Smooth muscle cell of the brain vasculature (primary cell): ENCODE measurements around the gene KRTAP5-6.
"Not testable (repeated sequence)": the region's sequence is repeated elsewhere in the genome, so short reads cannot be mapped to it uniquely, and the experiment has no call there.

Experiments
- DNase-seq: peaks from one replicate; pipeline ENCODE4 v3.0.0-alpha.2; 2012; ENCODE audit warnings: low read depth, low spot score

KRTAP5-6 gene

DNA sequence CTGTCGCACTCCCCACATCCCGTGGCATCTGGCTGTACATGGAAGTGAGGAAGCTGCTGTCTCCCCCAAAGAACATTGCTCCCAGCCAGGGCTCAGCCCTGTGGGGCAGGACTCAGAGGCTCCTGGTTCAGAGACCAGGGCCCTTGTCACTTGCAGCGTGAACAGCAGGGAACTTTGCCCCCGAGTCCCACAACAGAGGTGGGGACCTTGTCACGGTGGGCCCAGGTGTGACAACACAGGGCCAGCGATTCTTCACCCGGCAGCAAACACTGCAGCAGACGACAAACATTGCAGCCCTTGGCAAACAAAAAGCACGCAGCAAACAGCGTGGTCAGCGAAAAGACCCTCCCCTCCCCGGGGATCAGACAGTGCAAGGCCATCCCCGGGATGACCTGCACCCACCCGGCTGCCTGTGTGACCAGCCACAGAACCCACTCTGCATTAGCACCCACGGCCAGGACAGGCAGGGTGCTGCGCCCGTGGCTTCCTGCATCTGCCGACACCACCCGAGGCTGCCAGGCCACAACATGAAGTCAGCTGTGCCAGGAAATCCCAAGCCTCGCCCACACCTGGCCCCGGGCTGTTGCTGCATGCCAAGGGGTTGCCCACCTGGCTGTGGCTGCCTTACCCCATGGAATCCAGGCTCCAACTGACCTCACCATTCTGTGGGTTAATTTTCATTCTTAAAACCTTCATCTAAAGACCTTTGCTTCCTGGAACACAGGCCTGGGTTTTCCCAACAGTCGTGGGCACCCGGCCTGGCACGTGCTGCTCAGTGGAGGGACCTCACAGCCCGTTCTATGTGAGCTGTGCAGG, 35.3 kb upstream of the KRTAP5-6 start:
- DNase-seq: not testable (repeated sequence)

DNA sequence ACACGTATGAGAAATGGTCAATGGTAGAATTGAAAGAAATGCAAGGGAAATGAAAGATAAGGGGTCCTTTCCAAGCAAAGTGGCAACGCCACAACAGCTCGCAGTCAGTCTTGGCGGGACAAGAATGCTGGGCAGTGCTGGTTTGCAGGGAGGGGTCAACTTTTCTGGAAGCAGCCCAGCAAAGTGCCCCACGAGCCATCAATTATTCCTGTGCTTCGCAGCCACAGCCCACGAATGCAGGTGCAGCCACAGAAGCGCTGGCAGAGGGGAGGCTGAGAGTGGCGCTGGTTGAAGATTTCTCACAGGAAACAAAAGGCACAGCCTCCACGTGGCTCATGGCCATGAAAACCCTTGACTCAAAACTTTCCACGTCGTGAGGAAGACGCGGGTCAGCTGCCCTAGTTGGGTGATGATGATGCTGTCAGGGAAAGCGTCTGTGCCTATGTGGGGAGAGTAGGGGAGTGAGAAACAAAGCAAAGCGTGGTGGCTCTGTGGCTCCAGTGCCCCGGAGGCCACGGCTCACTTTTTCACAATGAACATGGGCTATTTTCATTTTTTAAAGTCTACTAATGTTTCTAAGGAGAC, 34.2 kb upstream of the KRTAP5-6 start:
- DNase-seq: not testable (repeated sequence)

DNA sequence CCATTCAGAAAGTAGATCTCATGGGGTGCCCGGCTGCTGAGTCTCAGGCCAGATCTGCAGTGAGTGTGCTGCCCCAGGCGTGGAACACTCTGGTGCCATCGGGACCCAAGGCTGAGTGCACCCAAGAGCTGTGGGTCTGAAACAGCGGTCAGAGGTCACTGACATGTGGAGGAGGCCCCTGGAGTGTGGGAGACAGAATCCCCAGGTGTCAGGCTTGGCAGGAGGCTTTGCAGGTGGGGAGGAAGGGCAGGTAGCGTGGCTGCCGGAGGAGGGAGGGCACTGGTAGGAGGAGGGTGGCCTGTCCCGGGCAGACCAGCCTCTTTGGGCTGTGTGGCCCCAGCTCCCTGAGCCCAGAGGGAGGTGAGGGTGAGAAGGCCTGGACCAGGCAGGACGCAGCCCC, 31.7 kb upstream of the KRTAP5-6 start:
- DNase-seq: no peak

DNA sequence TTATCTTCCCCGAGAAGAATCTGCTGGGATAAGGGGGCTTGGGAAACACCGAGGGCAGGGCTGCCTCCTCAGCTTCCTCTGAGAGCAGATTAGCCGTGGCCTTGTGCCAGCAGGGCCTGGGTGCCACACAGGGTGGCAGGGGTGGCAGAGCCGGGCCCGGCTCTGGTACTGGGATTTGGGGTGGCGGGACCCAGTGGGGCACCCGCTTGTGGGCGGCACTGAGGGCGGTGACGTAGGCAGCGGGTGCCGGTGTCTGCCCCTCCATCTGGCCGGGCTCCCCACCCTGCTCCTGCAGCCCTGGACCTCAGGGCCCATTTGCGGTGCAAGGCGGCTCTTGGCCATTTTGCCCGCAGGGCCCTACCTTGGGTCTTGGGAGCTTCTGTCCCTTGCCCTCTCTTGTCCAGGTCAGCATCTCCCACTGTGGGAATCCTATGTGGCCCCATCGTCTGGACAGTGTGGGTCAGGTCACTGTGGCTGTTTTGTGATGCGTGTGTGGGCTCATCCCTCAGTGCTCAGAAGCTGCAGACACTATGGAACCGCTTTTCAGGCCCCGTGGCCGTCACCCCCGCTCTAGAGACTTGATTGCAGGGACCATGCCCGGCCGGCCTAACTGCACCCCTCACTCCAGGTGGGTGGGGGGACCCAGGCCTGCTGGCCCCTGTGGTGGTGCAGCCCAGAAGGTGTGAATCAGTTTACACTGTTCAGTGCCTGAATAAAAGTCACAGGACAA, 29.7 kb upstream of the KRTAP5-6 start:
- no peak for DNase-seq

DNA sequence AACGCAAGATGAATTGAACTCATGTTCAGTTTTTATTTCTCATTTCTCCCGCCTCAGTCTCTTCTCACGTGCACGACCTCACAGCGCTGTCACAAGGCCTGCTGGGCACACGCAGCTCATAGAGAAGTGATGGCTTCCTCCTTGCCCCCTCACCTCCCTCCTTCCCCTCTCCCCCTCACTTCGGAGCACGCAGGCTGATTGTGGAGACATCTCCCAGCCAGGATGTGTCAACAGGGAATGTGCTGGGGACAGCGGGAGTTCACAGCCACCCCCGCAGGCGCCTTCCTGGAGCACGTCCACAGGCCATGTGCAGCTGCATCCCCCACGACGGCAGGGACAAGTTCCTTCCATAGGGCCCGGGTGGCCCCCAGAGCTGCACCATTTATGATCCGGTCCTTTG, 29.1 kb upstream of the KRTAP5-6 start:
- DNase-seq: no peak

DNA sequence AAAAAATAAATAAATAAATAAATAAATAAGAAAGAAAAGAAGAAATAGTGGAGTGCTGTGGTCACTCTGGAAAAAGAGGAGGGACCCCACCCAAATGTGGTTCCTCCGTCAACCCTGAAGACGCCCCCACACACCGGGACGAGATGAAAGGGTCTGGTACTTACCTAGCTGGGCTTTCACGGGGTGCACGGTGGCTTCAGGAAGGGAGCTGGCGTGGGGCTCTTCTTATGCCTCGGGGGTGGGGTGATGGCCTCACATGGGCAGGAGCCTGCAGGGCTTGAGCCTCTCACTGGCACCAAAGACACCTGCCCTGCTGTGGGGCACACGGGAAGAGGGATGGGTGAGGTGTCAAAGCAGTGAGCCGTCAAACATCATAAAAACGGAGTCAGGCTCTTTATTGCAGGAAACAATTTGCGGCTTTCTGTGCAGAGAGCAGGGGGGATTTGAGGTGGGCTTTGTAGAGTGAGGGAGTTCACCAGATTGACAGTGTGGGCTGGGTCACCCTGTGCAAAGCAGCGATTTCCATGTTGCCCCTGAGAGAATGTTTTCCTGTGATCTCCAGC, 28.0 kb upstream of the KRTAP5-6 start:
- no peak for DNase-seq

DNA sequence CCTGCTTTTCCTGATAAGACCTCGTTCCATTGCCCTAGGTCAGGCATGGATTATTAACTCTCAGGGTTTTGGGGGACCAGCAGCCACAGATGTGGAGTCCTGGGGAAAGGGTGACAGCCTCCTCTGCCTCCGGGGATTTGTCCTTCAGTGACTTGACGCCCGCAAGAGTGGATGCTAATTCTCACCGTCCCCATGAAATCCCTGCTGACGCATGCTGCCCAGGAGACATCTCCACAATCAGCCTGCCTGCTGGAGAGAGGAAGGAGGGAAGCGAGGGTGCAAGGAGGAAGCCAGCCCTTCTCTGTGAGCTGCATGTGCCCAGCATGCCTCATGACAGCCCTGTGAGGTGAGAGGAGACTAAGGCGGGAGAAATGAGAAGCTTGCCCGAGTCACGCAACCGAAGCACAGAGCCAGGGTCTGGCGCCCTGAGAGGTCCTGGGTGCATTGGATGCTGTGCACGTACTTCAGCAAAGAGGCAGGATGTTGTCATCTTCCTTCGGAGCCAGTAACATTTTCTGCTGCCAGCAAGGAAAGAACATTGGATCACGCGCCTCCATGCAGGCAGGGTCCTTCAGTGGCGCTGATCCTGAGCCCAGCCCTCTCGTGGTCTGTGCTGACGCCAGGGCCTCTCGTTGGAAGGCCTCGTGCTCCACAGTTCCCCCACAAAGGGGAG, 27.3 kb upstream of the KRTAP5-6 start:
- no peak for DNase-seq

DNA sequence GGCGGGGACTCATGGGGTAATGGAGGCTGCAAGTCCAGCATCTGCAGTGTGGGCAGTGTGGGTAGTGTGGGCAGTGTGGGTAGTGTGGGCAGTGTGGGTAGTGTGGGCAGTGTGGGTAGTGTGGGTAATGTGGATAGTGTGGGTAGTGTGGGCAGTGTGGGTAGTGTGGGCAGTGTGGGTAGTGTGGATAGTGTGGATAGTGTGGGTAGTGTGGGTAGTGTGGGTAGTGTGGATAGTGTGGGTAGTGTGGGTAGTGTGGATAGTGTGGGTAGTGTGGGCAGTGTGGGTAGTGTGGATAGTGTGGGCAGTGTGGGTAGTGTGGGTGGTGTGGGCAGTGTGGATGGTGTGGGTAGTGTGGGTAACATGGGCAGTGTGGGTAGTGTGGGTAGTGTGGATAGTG, 26.5 kb upstream of the KRTAP5-6 start:
- DNase-seq: not testable (repeated sequence)

DNA sequence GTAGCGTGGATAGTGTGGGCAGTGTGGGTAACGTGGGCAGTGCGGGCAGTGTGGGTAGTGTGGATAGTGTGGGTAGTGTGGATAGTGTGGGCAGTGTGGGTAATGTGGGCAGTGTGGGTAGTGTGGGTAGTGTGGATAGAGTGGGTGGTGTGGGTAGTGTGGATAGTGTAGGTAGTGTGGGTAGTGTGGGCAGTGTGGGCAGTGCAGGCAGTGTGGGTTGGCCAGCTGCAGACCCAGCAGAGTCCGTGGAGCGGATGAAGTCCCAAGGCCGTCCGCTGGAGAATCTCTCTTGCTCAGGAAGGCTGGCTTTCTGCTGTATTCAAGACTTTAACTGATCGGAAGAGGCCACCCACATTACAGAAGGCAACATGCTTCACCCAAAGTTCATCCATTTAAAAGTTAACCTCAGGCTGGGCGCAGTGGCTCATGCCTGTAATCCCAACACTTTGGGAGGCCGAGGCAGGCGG, 26.1 kb upstream of the KRTAP5-6 start:
- no peak for DNase-seq

DNA sequence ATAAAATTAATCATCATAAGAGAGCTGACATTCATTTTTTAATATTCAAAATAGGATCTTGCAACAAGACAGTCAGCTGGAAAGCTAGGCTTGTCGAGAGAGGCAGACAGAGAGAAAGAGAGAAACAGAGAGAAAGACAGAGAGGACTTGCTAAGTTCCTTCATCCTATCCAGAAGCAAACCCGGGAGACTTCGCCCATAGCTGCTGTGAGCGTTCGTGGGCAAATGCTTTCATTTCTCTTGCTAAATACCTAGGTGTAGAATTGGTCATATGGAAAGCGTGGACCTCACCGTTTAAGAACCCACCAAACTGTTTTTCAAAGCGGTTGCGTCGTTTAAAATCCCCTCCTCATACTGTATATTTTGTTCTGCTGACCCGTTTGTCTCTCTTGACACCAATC, 25.3 kb upstream of the KRTAP5-6 start:
- no peak for DNase-seq

DNA sequence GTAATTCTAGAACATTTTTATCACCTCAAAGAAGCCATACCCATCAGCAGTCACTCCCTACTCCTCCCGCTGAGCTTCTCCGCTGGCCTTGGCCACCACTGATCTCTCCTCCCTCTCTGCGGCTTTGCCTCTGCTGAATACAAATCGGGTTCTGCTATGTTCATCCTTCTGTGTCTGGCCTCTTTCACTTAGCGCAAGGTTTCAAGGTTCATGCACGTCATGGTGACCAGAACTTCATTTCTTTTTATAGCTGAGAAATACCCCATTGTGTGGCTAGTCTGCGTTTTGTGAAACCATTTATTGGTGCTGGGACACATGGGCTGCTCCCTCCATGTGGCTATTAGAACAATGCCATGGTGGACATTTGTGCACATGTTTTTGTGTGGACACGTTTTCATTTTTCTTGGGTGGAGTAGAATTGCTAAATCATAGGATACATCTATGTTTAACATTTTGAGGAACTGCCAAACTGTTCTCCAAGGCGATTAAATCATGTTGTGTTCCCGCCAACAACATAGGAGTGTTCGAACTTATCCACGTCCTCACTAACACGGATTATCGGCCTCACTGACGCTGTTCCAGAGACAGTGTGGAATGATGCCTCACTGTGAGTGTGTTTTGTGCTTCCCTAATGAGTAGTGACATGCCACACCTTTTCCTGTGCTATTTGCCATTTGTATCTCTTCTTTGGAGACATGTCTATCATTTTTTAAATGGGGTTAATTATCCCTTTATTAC, 24.2 kb upstream of the KRTAP5-6 start:
- DNase-seq: no peak

DNA sequence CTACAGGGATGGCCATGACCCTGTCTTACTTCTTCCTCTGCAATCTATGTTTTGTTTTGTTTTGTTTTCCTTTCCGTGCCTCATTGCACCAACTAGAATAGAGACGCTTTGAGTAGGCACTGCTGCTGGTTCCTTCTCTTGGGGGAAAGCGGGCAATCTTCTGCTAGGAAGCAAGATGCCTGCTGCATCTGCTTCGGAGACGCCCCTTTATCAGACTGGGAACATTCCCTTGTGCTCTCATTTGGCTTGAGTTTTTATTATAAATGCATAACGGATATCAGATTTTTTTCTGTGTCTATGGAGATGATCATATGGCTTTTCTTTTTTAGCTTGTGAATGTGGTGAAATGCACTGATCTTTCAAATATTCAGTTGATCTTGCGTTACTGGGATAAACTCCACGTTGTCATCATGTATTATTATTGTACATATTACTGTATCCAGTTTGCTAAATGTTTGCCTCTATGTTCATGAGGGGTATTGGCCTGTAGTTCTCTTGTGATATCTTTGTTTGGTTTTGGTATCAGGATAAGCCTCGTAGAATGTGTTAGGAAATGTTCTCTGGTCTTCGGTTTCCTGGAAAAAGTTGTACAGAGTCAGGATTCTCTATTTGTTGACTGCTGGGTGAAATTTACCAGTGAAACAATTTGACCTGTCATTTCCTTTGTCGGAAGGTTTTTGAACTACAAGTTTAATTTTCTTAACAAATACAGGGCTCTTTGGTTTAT, 23.4 kb upstream of the KRTAP5-6 start:
- no peak for DNase-seq

DNA sequence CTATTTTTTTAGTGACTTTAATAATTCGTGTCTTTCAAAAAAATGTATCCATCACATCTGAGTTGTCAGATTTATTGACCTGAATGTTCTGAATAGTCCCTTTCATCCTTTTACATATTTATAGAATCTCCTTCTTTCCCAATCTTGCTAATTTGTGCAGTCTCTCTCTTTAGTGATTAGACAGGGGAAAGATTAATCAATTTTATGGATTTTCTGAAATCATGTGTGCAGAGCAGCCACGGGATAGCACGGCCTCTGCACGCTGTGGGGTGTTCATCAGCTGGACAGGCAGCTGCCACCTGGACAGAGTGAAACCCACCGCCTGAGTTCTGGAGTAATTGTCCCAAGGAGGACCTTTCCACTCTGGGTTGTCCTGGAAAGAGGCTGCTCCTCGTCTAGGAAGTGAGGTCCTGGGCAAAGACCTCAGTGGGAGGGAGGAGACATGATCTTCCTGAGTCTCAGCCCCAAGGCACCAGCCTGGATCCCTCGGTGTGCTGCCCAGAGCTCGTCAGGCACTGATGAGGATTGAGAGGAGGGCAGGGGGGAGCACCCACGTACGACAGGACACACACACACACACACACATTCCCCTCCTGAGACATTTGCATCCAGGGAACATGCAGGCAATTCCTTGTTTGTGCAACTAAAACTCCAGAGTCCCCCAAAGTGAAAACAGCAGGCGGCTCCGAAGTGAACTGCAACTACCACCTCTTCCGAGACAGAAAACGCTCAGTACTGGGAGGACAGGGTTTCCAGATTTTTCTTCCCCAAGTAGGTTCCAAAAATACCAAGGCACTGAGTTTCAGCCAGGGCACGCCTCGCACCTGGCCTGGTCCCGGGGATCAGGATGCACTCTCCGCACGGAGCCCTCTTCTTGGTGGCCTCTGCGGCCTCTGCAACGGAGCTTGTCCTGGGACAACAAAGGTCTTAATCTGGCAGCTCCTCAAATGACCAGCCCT, 22.5 kb upstream of the KRTAP5-6 start:
- DNase-seq: no peak

DNA sequence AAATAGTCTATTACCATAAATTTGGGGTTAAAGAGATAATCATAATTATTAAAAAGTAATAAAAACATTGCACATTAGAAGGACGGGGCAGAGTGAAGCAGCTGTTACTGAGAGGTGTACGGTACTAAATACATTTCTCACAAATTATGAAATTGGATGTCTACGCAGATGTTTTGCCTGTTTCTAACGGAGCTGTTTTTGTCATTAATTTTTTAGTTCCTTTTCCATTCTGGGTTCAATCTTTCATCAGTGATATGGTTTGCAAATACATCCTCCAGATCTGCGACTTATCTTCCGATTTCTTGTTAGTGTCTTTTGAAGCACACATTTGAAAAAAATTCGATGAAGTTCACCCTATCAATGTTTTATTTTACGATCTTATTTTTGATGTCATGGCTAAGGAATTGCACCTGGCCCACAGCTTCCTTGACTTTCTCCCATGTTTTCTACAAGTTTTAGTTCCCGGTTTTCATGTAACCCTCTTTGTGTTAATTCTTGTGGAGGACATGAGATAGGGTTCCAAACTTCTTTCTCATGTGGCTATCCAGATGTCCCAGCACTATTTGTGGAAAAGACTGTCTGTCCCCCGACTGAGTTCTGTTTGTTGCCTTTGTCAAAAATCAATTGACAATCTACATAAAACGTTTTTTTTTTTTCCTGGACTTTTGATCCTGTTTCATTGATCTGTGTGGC, 21.3 kb upstream of the KRTAP5-6 start:
- DNase-seq: no peak

DNA sequence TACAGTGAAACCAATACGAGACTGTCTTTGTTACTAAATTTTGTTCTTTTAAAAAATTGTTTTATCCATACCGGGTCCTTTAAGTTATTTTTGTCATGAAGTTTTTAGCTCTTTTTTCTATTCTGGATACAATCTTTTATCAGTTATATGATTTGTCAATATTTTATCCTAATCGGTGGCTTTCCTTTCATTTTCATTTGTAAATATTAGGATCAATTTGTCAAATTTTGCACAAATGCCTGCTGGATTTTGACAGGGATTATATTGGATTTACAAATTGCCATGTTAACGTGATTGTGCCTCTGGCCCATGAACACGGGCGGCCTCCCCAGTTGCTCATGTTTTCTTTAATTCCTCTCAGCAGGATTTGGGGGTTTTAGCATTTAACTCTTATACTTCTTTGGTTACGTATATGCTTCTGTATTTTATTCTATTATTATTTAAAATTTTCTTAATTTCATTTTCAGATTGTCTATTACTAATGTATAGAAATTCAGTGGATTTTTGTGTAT, 20.7 kb upstream of the KRTAP5-6 start:
- no peak for DNase-seq

DNA sequence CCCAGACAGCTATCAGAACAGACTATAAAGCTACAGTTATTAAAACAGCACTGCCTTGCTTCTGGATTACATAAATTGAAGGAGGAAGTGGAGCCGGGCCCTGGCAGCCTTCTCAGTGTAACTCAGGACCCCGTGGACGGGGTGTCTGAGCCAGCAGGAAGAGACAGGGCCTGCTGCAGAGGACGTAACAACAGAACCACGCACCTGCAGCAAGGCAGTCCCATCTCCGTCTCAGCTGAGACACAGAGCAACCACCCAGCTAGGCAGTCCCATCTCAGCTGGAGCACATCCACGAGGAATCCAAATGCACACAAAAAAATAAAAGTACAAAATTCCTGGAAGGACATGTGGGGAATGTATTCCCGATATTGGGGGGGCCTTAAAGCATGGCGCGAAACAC, 17.1 kb upstream of the KRTAP5-6 start:
- no peak for DNase-seq

DNA sequence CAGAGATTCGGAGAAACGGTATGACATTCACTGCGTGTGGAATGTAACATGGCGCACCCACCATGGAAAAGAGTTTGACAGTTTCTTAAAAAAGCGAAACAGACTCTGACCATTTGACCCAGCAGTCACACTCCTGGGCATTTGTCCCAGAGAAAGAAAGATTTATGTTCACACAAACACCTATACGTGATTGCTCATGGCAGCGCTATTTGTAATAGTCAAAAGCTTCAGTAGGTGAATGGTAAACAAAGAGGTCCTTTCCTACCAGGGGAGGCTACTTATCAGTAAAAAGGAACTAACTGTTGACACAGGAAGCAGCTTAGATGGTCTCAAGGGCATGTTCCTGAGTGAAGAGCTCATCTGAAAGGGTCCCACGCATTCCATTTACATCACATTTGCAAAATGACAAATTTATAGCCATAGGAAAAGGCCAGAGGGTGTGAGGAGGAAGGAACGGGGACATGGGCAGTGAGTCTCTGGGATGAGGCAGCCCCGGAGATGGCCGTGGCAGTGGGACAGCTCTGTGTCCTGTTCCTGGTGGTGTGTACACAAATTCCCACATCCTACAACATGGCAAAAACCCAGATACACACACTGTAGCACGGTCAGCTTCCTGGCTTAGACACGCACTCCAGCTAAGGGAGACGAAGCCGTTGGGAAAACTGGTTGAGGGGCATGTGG, 14.6 kb upstream of the KRTAP5-6 start:
- DNase-seq: no peak

DNA sequence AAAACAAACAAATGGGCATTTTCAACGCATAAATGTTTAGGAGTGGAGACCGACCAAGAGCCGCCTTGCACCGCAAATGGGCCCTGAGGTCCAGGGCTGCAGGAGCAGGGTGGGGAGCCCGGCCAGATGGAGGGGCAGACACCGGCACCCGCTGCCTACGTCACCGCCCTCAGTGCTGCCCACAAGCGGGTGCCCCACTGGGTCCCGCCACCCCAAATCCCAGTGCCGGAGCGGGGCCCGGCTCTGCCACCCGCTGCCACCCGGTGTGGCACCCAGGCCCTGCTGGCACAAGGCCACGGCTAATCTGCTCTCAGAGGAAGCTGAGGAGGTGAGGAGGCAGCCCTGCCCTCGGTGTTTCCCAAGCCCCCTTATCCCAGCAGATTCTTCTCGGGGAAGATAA, 13.8 kb upstream of the KRTAP5-6 start:
- not testable (repeated sequence) for DNase-seq
